NCI-H748 (cell line): ENCODE measurements around the gene ANO7.
A peak's percentile ranks its signal among the peaks of the same experiment; 100 is the strongest.
"Not testable (repeated sequence)": the region's sequence is repeated elsewhere in the genome, so short reads cannot be mapped to it uniquely, and the experiment has no call there.

Source experiments
- DNase-seq: peaks from one replicate; lab custom pipeline; 2025; ENCODE audit not compliant: unreplicated experiment; lab: John Stamatoyannopoulos, UW

The ANO7 gene

DNA sequence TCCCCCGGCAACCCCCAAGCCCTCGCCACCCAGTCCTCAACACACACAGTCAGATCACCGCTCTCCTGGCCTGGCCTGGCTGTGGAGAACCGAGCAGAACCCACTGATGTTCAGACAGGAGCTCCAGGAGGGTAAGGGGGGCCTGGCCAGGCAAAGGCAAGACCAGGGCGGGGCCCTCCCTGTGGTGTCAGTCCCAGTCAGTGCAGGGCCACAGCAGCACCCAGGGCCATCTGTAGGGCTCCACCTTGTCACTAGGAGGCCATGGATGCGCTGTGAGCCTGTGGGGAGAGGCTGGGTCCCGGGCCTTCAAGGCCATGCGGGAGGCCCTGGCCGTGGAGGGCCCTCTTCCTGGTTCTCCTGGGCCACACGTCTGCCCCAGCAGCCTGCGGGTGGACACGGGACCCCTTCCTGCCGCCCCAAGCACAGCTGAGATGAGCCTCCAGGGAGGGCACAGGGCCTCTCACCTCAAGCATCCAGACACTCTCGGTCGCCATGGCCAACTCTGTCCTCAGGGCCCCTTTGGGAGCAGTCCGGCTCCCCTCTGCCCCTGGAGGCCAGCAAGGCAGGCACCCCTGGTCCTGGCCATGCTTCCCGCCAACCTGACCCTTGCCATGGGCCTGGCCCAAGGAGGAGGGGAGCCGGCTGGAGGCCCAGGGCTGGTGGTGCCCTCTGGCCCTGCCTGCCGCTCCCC is 2.0 kb downstream of the ANO7 start:
- no peak for DNase-seq

DNA sequence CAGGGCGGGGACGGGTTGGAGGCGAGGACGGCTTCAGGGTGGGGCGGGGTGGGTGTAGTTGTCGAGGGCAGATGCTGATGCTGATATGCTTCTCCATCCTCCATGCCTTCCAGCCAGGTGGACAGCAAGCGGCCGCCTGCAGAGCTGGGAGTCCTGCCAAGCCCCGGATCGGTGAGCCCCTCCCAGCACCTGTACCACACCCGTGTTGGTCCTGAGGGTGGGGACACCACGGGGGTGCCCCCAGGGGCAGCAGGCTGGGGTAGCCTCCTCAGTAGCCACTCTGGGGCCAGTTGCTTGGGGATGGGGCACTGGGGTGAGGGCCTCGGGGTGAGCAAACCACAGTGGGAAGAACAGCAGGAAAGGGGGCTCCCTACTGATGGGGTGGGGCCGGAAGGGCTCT is 2.6 kb downstream of the ANO7 start:
- DNase-seq = peak; percentile 42

DNA sequence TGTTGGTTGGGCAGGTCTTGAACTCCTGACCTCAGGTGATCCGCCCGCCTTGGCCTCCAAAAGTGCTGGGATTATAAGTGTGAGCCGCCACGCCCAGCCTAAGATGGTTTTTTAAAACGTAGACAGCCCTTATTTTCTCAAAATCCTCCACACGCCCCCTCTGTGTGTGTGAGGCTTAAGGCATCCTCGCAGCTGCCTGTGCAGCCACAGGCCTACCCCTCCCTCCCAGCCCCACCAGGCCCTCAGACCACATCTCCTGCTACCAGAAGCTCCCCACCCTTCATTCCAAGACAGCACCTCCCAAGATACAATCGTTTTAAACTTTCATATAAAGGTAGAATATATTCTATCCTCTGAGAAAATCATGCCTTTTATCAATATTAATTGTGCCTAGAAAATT is 4.8 kb downstream of the ANO7 start:
- DNase-seq = no peak

DNA sequence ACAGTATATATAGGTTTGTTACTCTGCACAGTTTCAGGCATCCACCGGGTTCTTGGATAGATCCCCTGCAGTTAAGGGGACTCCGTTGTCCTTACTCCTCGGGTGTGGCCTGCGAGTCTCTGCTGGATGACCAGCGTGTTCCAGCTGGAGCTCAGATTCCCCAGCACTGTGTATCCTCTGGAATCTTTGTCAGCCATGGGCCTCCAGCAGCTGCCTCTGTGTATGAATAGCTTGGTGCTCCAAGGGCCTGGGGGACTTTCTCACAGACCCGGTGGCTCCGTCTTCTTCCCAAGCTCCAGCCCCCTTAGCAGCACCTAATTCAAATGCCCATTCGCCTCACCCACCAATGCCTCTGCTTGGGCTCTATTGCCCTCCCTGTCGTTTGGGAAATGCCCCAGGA is 6.3 kb downstream of the ANO7 start:
- no peak for DNase-seq

DNA sequence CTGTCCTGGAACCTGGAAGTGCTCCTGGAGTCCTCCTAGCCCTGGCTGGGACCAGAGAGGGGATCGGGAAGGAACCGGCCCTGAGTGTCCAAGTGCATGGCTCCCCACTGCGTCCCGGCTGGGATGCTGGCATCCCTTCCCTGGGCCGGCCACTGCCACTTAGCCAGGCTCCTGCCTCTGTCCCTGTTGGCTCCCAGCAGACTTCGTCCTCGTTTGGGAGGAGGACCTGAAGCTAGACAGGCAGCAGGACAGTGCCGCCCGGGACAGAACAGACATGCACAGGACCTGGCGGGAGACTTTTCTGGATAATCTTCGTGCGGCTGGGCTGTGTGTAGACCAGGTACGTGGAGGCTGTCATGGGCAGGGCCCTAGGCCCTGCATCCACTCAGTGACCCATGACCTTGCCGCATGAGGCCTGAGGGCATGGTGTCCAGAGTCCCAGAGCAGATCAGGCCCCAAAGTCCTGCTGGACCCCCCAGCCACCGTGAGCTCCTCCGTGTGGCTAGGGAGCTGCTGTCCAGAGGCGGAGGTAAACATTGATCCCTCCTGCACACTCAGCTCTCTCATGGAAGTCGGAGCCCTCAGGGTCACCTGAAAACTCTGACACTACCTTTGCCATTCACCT is 7.1 kb downstream of the ANO7 start:
- no peak for DNase-seq

- not testable (repeated sequence) for DNase-seq
Observed at GRCh38 chr2:241197246-241197645, 8.8 kb downstream of the ANO7 start.

DNA sequence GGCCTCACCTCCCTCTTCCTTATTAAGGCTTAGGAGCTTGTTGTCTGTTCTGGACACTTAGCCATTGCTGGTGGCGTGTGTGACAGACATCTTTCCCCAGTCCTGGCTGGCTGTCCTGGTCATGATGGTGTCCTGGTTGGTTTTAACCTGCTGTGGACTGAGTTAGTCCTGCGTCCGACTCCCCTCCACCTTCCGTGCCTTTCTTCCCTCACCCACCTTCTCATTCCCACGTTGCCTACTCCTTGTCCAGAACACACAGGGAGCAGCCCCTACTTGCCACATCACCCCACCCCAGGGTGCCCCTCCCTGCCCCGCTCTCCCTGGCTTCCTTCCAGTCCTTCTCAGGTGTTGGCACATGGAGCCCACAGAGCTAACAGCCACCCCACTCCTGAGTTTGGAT is 9.5 kb downstream of the ANO7 start:
- DNase-seq = no peak

GRCh38 chr2:241198381-241199279 is 10.2 kb downstream of the ANO7 start:
- DNase-seq = no peak

DNA sequence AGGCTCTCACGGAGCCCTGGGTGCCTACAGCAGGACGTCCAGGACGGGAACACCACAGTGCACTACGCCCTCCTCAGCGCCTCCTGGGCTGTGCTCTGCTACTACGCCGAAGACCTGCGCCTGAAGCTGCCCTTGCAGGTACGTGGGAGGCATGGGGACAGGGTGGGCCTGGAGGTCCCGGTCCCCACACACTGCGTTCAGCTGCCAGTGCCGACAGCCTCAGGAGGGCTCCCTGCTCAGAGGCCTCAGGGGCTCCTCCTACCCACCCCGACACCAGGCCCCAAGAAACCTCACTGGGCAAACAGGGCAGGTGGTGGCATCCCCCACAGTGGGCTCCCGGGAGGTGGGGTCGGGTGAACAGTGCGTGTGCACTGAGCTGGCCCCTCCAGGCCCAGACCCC is 10.8 kb downstream of the ANO7 start:
- no peak for DNase-seq

GRCh38 chr2:241199897-241200821 is 11.7 kb downstream of the ANO7 start:
- DNase-seq = no peak

DNA sequence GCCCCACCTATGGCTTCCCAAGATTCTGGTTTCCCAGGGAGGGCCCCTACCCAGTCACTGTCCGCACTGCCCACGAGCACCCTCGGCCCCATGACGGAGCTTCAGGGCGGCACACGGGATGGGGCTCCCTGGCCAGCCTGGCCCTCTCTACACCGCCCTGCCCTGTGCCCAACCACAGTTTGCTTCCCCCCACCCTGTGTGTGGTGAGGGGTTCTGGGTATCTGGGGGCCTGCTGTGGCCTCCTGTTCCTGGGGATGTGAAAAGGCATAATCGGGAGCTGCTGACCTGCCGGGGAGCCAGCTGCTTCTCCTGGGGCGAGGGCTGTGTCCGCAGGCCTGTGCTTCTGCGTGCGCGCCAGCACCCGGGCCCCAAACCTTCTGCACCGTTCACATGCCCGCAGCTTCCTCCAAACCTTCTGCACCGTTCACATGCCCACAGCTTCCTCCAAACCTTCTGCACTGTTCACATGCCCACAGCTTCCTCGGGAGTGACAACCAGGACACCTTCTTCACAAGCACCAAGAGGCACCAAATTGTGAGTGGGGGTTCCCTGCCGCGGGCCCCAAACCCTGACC is 12.4 kb downstream of the ANO7 start:
- no peak for DNase-seq

- DNase-seq = no peak
Observed at GRCh38 chr2:241201445-241202267, 13.2 kb downstream of the ANO7 start.

GRCh38 chr2:241202268-241202585 is 13.8 kb downstream of the ANO7 start:
- no peak for DNase-seq

- no peak for DNase-seq
Observed at GRCh38 chr2:241202681-241203080, 14.2 kb downstream of the ANO7 start.

- no peak for DNase-seq
Observed at GRCh38 chr2:241203218-241204009, 14.9 kb downstream of the ANO7 start.

DNA sequence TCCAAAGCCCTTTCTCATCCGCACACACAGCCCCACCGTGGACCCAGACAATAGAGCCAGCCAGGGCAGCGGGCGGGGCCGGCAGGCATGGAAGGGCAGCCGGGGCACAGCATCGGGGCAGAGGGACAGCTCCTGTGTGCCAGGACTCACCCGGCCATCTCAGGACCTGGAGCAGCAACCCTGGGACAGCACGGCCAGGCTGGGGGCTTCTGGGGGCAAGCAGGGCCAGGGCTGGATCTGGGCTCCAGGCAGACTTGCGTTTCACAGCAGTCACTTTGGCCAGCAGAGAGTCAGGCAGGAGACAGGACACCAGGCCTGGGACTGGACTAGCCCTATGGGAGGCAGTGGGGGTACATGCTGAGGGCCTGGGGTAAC is 15.5 kb downstream of the ANO7 start:
- DNase-seq = no peak

GRCh38 chr2:241204490-241204889 is 16.0 kb downstream of the ANO7 start:
- no peak for DNase-seq

GRCh38 chr2:241205086-241205485 is 16.6 kb downstream of the ANO7 start:
- no peak for DNase-seq

DNA sequence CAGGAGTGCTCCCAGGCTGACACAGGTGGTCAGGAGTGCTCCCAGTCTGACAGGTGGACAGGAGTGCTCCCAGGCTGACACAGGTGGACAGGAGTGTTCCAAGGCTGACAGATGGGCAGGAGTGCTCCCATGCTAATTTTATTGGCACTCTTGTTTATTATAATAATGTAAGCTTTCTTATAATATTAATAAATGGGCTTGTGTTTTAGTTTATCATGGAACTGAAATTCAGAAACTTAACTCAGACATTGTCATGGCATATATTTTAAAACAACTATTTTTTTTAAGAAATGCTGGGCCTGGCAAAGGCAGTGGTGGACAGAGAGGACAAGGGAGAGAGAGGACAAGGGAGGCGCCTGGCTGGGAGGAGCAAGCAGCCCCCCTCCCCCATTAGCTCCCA is 18.7 kb downstream of the ANO7 start:
- DNase-seq = no peak
